ENCODE results near the gene MRPS7. TPM values are rescaled to one million over a fixed set of nuclear protein-coding genes. Genes with fewer than 3 reads are reported as not detected.

MRPS7 gene
- total and polyA plus RNA-seq, 2 of the 8 experiments (the other 6 are each of a cell fraction or from before 2014, with no cell fraction given): 63.4 to 79.4 TPM

- TF ChIP-seq TAF7 (optimal IDR thresholded peaks at IDR 0.05; ENCODE audit: borderline replicate concordance, low read depth, low read length): peak; percentile 36
- TF ChIP-seq ATF3 (IDR thresholded peaks at IDR 0.05; ENCODE audit: insufficient read depth, low read depth, low read length): 0 out of 2 replicates have a peak, but pooled peaks have one; percentile 26
- TF ChIP-seq SP1 (IDR thresholded peaks at IDR 0.05; ENCODE audit: low read depth, low read length): peak; percentile 97
- peak; percentile 83 for TF ChIP-seq KDM4A (IDR thresholded peaks at IDR 0.05; ENCODE audit: low read depth, low read length, severe bottlenecking)
- TF ChIP-seq RFX5 (IDR thresholded peaks at IDR 0.05; ENCODE audit: borderline replicate concordance, low read depth, low read length): no peak
- no peak for TF ChIP-seq KDM5A (IDR thresholded peaks at IDR 0.05; ENCODE audit: low read length)
- peak; percentile 43 for TF ChIP-seq ASH2L (IDR thresholded peaks at IDR 0.05; ENCODE audit: low read length)
- TF ChIP-seq POLR2AphosphoS5 (IDR thresholded peaks at IDR 0.05; ENCODE audit: low read depth, low read length): no peak; the same call in none of the 2 replicates
- no peak for TF ChIP-seq KDM1A (IDR thresholded peaks at IDR 0.05; ENCODE audit: borderline replicate concordance, low read length)
- TF ChIP-seq CHD7 (IDR thresholded peaks at IDR 0.05; ENCODE audit: insufficient replicate concordance, low read length): no peak
These were observed 27.6 kb downstream of the MRPS7 start, which contains the start of gene SLC25A19 (continued) for GRCh38 chr17:75289115-75289831.
